ENCODE results near the gene GJC1.

DNA sequence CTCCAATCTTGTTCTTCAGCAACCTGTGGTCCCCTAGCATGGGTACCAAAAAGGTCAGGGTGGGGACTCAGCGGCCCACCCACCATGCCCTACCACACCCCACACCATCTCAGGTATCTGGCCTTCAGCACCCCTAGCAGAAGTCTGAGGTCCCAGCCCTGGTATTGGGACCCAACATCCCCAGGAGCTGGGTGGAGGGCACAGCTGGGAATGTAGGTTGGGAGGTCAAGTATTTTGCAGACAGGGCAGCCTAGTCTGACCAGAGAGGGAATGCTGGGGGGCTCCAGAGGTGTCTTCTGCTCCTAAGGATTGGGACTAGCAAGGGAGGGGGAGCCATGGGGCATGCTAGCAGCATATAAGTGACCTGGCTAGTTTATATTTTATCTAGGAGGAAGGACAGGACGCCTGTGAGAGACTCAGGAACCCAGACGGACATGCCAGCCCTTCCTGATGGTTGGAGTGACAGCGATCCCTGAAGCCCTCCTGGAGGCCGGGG lies 72.1 kb downstream of the GJC1 start:
- TF ChIP-seq, protein P1, sequence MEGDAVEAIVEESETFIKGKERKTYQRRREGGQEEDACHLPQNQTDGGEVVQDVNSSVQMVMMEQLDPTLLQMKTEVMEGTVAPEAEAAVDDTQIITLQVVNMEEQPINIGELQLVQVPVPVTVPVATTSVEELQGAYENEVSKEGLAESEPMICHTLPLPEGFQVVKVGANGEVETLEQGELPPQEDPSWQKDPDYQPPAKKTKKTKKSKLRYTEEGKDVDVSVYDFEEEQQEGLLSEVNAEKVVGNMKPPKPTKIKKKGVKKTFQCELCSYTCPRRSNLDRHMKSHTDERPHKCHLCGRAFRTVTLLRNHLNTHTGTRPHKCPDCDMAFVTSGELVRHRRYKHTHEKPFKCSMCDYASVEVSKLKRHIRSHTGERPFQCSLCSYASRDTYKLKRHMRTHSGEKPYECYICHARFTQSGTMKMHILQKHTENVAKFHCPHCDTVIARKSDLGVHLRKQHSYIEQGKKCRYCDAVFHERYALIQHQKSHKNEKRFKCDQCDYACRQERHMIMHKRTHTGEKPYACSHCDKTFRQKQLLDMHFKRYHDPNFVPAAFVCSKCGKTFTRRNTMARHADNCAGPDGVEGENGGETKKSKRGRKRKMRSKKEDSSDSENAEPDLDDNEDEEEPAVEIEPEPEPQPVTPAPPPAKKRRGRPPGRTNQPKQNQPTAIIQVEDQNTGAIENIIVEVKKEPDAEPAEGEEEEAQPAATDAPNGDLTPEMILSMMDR (IDR thresholded peaks at IDR 0.05; ENCODE audit: insufficient read depth, low read length, poor library complexity, severe bottlenecking): no peak
- no peak for TF ChIP-seq EZH2phosphoT487 (conservative IDR thresholded peaks at IDR 0.05; ENCODE audit: low read length)
